MM.1S (cell line): ENCODE results near the gene RBM42.

Experiments
- DNase-seq: peaks from one replicate; pipeline ENCODE4 v3.0.0-alpha.2; 2015
- H2AFZ ChIP-seq: fragments of 300-600 bp; sonication (generic); 2 replicates; pipeline ENCODE4 v1.6.0; 2016; ENCODE audit warnings: antibody characterized with exemption, low read length
- H3F3A ChIP-seq: fragments of 300-600 bp; sonication (generic); 2 replicates; pipeline ENCODE4 v1.6.1; 2016; ENCODE audit warnings: mild to moderate bottlenecking, antibody characterized with exemption, low read length, moderate library complexity, mixed read lengths; ENCODE audit not compliant: insufficient read depth
- H3K27ac ChIP-seq: fragments of 300-600 bp; sonication (generic); 2 replicates; pipeline ENCODE4 v1.5.1; 2016; ENCODE audit warnings: mild to moderate bottlenecking, low read length
- H3K27me3 ChIP-seq: fragments of 300-600 bp; sonication (generic); replicated peaks from 2 replicates; pipeline ENCODE4 v1.6.0; 2016; ENCODE audit warnings: low read length; ENCODE audit not compliant: insufficient read depth
- H3K36me3 ChIP-seq: fragments of 300-600 bp; sonication (generic); replicated peaks from 2 replicates; pipeline ENCODE4 v1.6.1; 2016; ENCODE audit warnings: mild to moderate bottlenecking, low read length, mixed read lengths; ENCODE audit not compliant: insufficient read depth
- H3K4me1 ChIP-seq: fragments of 300-600 bp; sonication (generic); 2 replicates; pipeline ENCODE4 v1.6.1; 2016; ENCODE audit warnings: low read length, mixed read lengths
- H3K4me2 ChIP-seq: fragments of 300-600 bp; sonication (generic); 2 replicates; pipeline ENCODE4 v1.6.0; 2016; ENCODE audit warnings: low read depth, low read length
- H3K4me3 ChIP-seq: fragments of 300-600 bp; sonication (generic); 2 replicates; pipeline ENCODE4 v1.5.1; 2016; ENCODE audit warnings: low read length, mixed read lengths
- H3K79me2 ChIP-seq: fragments of 300-600 bp; sonication (generic); 2 replicates; pipeline ENCODE4 v1.6.1; 2016; ENCODE audit warnings: mixed run types, low read length, mixed read lengths
- H3K9ac ChIP-seq: fragments of 300-600 bp; sonication (generic); 2 replicates; pipeline ENCODE4 v1.6.1; 2016; ENCODE audit warnings: low read length, mixed read lengths
- H3K9me2 ChIP-seq: fragments of 300-600 bp; sonication (generic); replicated peaks from 2 replicates; pipeline ENCODE4 v1.6.1; 2016; ENCODE audit warnings: mild to moderate bottlenecking, low read length, mixed read lengths; ENCODE audit not compliant: insufficient read depth
- H3K9me3 ChIP-seq: fragments of 300-600 bp; sonication (generic); replicated peaks from 2 replicates; pipeline ENCODE4 v1.6.1; 2016; ENCODE audit warnings: mild to moderate bottlenecking, low read length, mixed read lengths; ENCODE audit not compliant: insufficient read depth
- H4K20me1 ChIP-seq: fragments of 300-600 bp; sonication (generic); 2 replicates; pipeline ENCODE4 v1.6.1; 2016; ENCODE audit warnings: mild to moderate bottlenecking, low read length, moderate library complexity, mixed read lengths; ENCODE audit not compliant: insufficient read depth
- CTCF ChIP-seq: fragments of 300-600 bp; sonication (generic); IDR thresholded peaks from 2 replicates; pipeline ENCODE4 v1.5.1; 2016; ENCODE audit warnings: antibody characterized with exemption, low read length, mixed read lengths
- EZH2 ChIP-seq: fragments of 300-600 bp; sonication (generic); optimal IDR thresholded peaks from 2 replicates; pipeline ENCODE3; 2017; ENCODE audit warnings: low read depth, mild to moderate bottlenecking, antibody characterized with exemption, low read length, mixed read lengths
- EZH2phosphoT487 ChIP-seq: fragments of 300-600 bp; sonication (generic); IDR thresholded peaks from 2 replicates; pipeline ENCODE4 v1.6.1; 2018; ENCODE audit warnings: antibody characterized with exemption, low read length

The RBM42 gene

GRCh38 chr19:35657904-35658700, 29.3 kb downstream of the RBM42 start:
- Histone ChIP-seq H3K9me3 (no peaks in the 10 kb centered on the region), H4K20me1 (no peaks in the 10 kb centered on the region), H3K9me2 (no peaks in the 10 kb centered on the region), H3K4me1 (no peaks in the 10 kb centered on the region), H3K9ac (no peak overlapping the region), H3K36me3 (0 out of 2 replicates have a peak, but pooled peaks cover 7% of the 10 kb centered on the region), H3K27me3 (no peaks in the 10 kb centered on the region), H3F3A (no peaks in the 10 kb centered on the region), H3K79me2 (peaks cover 8% of the 10 kb centered on the region; the same call in 1 of the 2 replicates), H3K4me2 (no peak overlapping the region), H3K27ac (no peak overlapping the region), H2AFZ (no peak overlapping the region), H3K4me3 (no peak overlapping the region)
- TF ChIP-seq EZH2phosphoT487 (no peak), EZH2 (no peak), CTCF (no peak)
- DNase-seq: no peak

GRCh38 chr19:35661995-35662340, 33.1 kb downstream of the RBM42 start:
- no peak overlapping the region for H2AFZ ChIP-seq
- H3K27ac ChIP-seq: no peak overlapping the region
- H3K27me3 ChIP-seq: no peaks in the 10 kb centered on the region
- H3K36me3 ChIP-seq: 0 out of 2 replicates have a peak, but pooled peaks cover 7% of the 10 kb centered on the region
- H3K4me3 ChIP-seq: no peak overlapping the region
- no peaks in the 10 kb centered on the region for H3K9me3 ChIP-seq
- TF ChIP-seq EZH2phosphoT487: no peak
- TF ChIP-seq CTCF: no peak
- TF ChIP-seq EZH2: no peak
- no peaks in the 10 kb centered on the region for H3K9me2 ChIP-seq
- no peak overlapping the region for H3K9ac ChIP-seq
- H3K4me1 ChIP-seq: no peaks in the 10 kb centered on the region
- DNase-seq: no peak
- no peak overlapping the region for H3K4me2 ChIP-seq
- H3F3A ChIP-seq: no peaks in the 10 kb centered on the region
- no peaks in the 10 kb centered on the region for H4K20me1 ChIP-seq
- no peaks in the 10 kb centered on the region for H3K79me2 ChIP-seq

GRCh38 chr19:35663981-35664380, 35.1 kb downstream of the RBM42 start:
- Histone ChIP-seq H3K9ac (no peak overlapping the region), H3K4me3 (no peak overlapping the region), H3K36me3 (no peaks in the 10 kb centered on the region), H3K27me3 (peaks cover 10% of the 10 kb centered on the region), H3F3A (no peaks in the 10 kb centered on the region), H3K4me2 (no peak overlapping the region), H3K4me1 (no peaks in the 10 kb centered on the region), H3K9me3 (no peaks in the 10 kb centered on the region), H3K27ac (no peak overlapping the region), H4K20me1 (no peaks in the 10 kb centered on the region), H3K79me2 (no peaks in the 10 kb centered on the region), H3K9me2 (no peaks in the 10 kb centered on the region), H2AFZ (no peak overlapping the region)
- no peak for TF ChIP-seq EZH2phosphoT487
- no peak for TF ChIP-seq EZH2
- no peak for TF ChIP-seq CTCF
- DNase-seq: no peak
